Spinal cord (tissue), 10 donors: ENCODE results near the gene OR1M1. TPM values are rescaled to one million over a fixed set of nuclear protein-coding genes. Genes with fewer than 3 reads are reported as not detected.
"Not testable (repeated sequence)": the region's sequence is repeated elsewhere in the genome, so short reads cannot be mapped to it uniquely, and the experiment has no call there.

ENCODE experiments used
- DNase-seq, 6 donors: peaks; one replicate each; pipeline versions ENCODE4 v3.0.0 to v3.0.0-alpha.2; 2013 to 2015; ENCODE audit warnings: low spot score in 6 of 6, low read depth in 4 of 6
- H3K27ac ChIP-seq: one replicate; pipeline ENCODE4 v1.5.1; 2013; ENCODE audit warnings: low read depth, low read length, control low read depth
- H3K27me3 ChIP-seq: one replicate; pipeline ENCODE4 v1.6.1; 2013; ENCODE audit warnings: low read length; ENCODE audit not compliant: control insufficient read depth, insufficient read depth
- H3K36me3 ChIP-seq: one replicate; pipeline ENCODE4 v1.6.1; 2013; ENCODE audit warnings: low read length; ENCODE audit not compliant: control insufficient read depth, insufficient read depth
- H3K4me1 ChIP-seq: one replicate; pipeline ENCODE4 v1.6.1; 2013; ENCODE audit warnings: low read length; ENCODE audit not compliant: control insufficient read depth, insufficient read depth
- H3K4me3 ChIP-seq: one replicate; pipeline ENCODE4 v1.5.1; 2013; ENCODE audit warnings: low read depth, low read length, control low read depth
- H3K9me3 ChIP-seq: one replicate; pipeline ENCODE4 v1.6.1; 2013; ENCODE audit warnings: low read length; ENCODE audit not compliant: control insufficient read depth, insufficient read depth
- WGBS: methylation state at CpG from one replicate; pipeline ENCODE4 v1.1.5; 2013; ENCODE audit warnings: missing lambda C conversion rate; ENCODE audit not compliant: insufficient coverage; 5-methylcytosine and 5-hydroxymethylcytosine counted together
- polyA plus RNA-seq, 2 donors: library from polyadenylated mRNA; unstranded; fragments of 120-200 nt; gene quantifications; one replicate each; pipeline ENCODE4 v1.2.1, GENCODE V29; 2013; ENCODE audit not compliant: insufficient read length in 2 of 2
- total RNA-seq, 2 donors: library from RNA; depleted of rRNA in 1 of 2; stranded (reverse); fragments of 120-200 nt in 1 of 2; fragments of >200 nt in 1 of 2; gene quantifications; one replicate each; pipeline versions ENCODE4 v1.2.3 to v1.2.4, GENCODE V29; 2013 to 2014
- donor health status: healthy.

OR1M1 gene
- total and polyA plus RNA-seq, 4 donors, result 0.06 TPM; not detected in 3

- not testable (repeated sequence) for H3K27me3 ChIP-seq, H3K27ac ChIP-seq, H3K4me3 ChIP-seq, H3K4me1 ChIP-seq, H3K9me3 ChIP-seq, DNase-seq, H3K36me3 ChIP-seq
- 87% methylated on average over 6 of the region's 6 CpGs for WGBS
Observed at GRCh38 chr19:9071720-9072119, 15.1 kb upstream of the OR1M1 start.

GRCh38 chr19:9073806-9074205 is 13.1 kb upstream of the OR1M1 start:
- Histone ChIP-seq H3K4me1 (peaks cover 9% of the 10 kb centered on the region), H3K36me3 (no peaks in the 10 kb centered on the region), H3K27me3 (no peaks in the 10 kb centered on the region), H3K9me3 (no peaks in the 10 kb centered on the region), H3K4me3 (no peak overlapping the region), H3K27ac (no peak overlapping the region)
- DNase-seq, result no peak
- 33% methylated on average over 1 of the region's 6 CpGs for WGBS

DNA sequence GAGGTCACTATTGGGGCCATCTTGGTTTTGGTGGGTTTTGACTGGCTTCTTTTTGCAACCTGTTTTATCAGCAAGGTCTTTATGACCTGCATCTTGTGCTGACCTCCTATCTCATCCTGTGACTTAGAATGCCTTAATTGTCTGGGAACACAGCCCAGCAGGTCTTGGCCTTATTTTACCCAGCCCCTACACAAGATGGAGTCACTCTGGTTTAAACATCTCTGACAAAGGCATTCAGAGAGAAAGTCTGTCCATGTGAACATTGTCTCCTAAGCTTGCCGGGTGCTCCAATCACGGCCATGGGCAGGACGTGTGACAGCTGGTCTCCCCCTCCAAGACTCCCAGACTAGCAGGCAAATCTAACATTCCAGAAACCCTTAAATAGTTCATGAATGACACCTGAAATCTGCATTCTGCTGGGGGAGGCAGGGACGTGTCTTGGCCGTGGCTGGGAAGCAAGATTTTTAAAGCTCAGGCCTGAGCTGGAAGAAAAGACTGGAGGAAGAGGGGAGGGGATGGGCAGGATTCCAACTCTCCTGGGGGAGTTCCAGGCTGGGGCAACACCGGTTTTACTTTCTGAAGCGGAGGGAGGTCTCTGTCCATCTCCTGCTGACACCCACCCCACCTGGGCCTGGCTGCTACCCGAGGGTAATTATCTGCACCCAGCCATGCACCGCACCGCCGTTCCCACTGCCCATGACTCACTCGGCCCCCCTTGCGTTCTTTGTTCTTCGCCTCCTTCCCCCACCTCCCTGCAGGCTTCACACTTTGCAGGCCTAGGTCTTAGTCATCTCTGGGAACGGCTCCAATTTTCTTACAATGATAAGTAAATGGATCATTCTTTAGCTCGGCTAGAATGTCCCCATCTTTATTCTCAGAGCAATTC is 11.6 kb upstream of the OR1M1 start:
- peak; percentile 24 to 89 (median 41) for DNase-seq
- Histone ChIP-seq H3K27ac (no peak overlapping the region), H3K9me3 (no peaks in the 10 kb centered on the region), H3K27me3 (no peaks in the 10 kb centered on the region), H3K4me1 (peaks cover 9% of the 10 kb centered on the region), H3K4me3 (no peak overlapping the region), H3K36me3 (no peaks in the 10 kb centered on the region)
- 18% methylated on average over 15 of the region's 16 CpGs for WGBS

DNA sequence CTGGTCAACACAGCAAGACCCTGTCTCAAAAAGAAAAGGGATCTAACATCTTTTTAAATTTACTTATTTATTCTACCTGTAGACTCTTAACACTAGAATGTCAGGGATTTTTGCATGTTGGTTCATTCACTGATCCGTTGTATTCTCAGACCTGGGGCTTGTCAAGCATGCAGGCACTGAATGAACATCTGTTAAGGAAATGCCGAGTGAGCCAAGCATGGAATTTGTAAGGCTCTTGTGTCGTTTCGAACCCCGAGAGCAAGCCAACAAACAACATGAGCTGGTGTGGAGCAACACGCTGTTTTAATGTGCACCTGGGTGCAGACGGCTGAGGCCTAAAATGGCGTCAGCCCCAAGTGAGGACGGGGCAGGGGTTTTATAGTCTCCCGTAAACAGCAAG is 10.0 kb upstream of the OR1M1 start:
- H3K4me1 ChIP-seq, result peaks cover 9% of the 10 kb centered on the region
- H3K36me3 ChIP-seq, result no peaks in the 10 kb centered on the region
- H3K27ac ChIP-seq, result no peak overlapping the region
- no peak overlapping the region for H3K4me3 ChIP-seq
- DNase-seq, result no peak
- no peaks in the 10 kb centered on the region for H3K27me3 ChIP-seq
- H3K9me3 ChIP-seq, result no peaks in the 10 kb centered on the region
- 72% methylated on average over 10 of the region's 10 CpGs for WGBS

- no peaks in the 10 kb centered on the region for H3K27me3 ChIP-seq
- no CpG with 5 or more reads among the region's 4 CpGs for WGBS
- no peaks in the 10 kb centered on the region for H3K36me3 ChIP-seq
- H3K9me3 ChIP-seq, result no peaks in the 10 kb centered on the region
- H3K27ac ChIP-seq, result no peak overlapping the region
- H3K4me1 ChIP-seq, result peaks cover 9% of the 10 kb centered on the region
- no peak for DNase-seq
- no peak overlapping the region for H3K4me3 ChIP-seq
Observed at GRCh38 chr19:9078651-9079050, 8.2 kb upstream of the OR1M1 start.

GRCh38 chr19:9107375-9107774 is 20.5 kb downstream of the OR1M1 start, which contains the start of gene OR7G2:
TSS of gene OR7G2 (minus strand) at chr19:9107475. CDS start at chr19:9103243, 4,232 bp downstream.
- DNase-seq, result no peak
- Histone ChIP-seq H3K4me3 (no peak within 1 kb of the TSS), H3K27me3 (no peaks in the 10 kb centered on the region), H3K36me3 (no peaks in the 10 kb centered on the region), H3K27ac (no peak within 1 kb of the TSS), H3K9me3 (no peaks in the 10 kb centered on the region), H3K4me1 (no peaks in the 10 kb centered on the region)
- WGBS, result no CpG with 5 or more reads among the region's 8 CpGs

- H3K36me3 ChIP-seq, result no peaks in the 10 kb centered on the region
- H3K9me3 ChIP-seq, result no peaks in the 10 kb centered on the region
- WGBS, result 81% methylated on average over 2 of the region's 2 CpGs
- no peaks in the 10 kb centered on the region for H3K27me3 ChIP-seq
- no peak for DNase-seq
- no peak overlapping the region for H3K4me3 ChIP-seq
- no peak overlapping the region for H3K27ac ChIP-seq
- H3K4me1 ChIP-seq, result no peaks in the 10 kb centered on the region
Observed at GRCh38 chr19:9109959-9110358, 23.1 kb downstream of the OR1M1 start.

DNA sequence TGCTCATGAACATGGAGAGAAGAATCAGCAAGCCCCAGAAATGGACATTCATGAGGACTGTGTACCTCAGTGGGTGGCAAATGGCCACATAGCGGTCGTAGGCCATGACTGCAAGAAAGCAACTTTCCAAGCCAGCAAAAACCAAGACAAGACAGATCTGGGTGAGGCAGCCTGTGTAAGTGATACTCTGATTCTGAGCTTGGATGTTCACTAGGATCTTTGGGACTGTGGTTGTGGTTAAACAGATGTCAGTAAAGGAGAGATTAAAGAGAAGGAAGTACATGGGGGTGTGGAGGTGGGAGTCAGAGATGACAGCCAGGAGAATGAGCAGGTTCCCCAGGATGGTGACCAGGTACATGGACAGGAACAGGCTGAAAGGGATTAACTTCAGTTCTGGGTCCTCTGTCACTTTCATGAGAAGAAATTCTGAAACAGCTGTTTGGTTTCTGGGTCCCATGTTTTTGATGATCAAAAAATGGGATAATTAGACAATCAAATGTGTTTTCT is 28.5 kb downstream of the OR1M1 start, which contains the start of gene OR7G1:
Gene OR7G1, minus strand, starts transcription at position 457 of the 507 bp plus-strand sequence. Its CDS starts 0 bp downstream, at position 457.
- Histone ChIP-seq H3K4me3 (no peak within 1 kb of the TSS), H3K4me1 (no peaks in the 10 kb centered on the region), H3K9me3 (no peaks in the 10 kb centered on the region), H3K36me3 (no peaks in the 10 kb centered on the region), H3K27ac (no peak within 1 kb of the TSS), H3K27me3 (no peaks in the 10 kb centered on the region)
- no peak for DNase-seq
- WGBS, result 80% methylated on average over 2 of the region's 2 CpGs

DNA sequence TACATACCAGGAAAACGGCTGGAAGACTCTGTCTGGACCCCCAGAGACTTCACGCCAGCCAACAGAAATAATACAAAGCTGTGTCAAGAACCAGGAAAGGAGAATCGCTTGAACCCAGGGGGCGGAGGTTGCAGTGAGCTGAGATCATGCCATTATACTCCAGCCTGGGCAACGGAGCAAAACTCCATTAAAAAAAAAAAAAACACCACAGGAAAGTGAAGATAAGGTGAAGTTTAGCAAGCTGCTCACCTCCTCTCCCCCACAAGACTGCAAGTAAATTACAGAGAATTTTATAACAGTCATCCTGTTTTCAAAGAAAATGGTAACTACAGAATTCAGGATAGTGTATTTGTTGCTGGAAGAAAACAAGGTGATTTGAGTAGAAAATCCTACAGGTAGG is 29.7 kb downstream of the OR1M1 start:
- no CpG with 5 or more reads among the region's 5 CpGs for WGBS
- Histone ChIP-seq H3K36me3 (no peaks in the 10 kb centered on the region), H3K27ac (no peak overlapping the region), H3K27me3 (no peaks in the 10 kb centered on the region), H3K4me3 (no peak overlapping the region), H3K4me1 (no peaks in the 10 kb centered on the region), H3K9me3 (no peaks in the 10 kb centered on the region)
- no peak for DNase-seq
